Activated CD8-positive, alpha-beta T cell treated with anti-CD3 and anti-CD28 coated beads for 36 hours (primary cell): ENCODE results near the gene P2RY12. TPM values are rescaled to one million over a fixed set of nuclear protein-coding genes. Genes with fewer than 3 reads are reported as not detected.

Experiments used
- ATAC-seq: fragments of 200-7000 bp; cut with Tn5 transposase; one replicate; pipeline ENCODE4 v1.10.0; 2021; ENCODE audit warnings: mild to moderate bottlenecking, moderate library complexity
- CTCF ChIA-PET: fragments of 350-600 bp; sonication (Branson Sonifier 250); formaldehyde crosslinking; loops from one replicate; lab custom pipeline; 2021; ENCODE audit warnings: antibody characterized with exemption; lab: Charles Lee
- POLR2A ChIA-PET: fragments of 350-600 bp; sonication (Branson Sonifier 250); formaldehyde crosslinking; loops from one replicate; lab custom pipeline; 2021; ENCODE audit warnings: antibody characterized with exemption; lab: Charles Lee
- DNase-seq: peaks from one replicate; pipeline ENCODE4 v3.0.0-alpha.2; 2020
- H3K27ac Mint-ChIP-seq: one replicate; pipeline ENCODE4 v1.8.0; 2021; ENCODE audit warnings: mild to moderate bottlenecking, mixed read lengths
- H3K27me3 Mint-ChIP-seq: one replicate; pipeline ENCODE4 v1.8.0; 2021; ENCODE audit warnings: mixed read lengths
- H3K36me3 Mint-ChIP-seq: one replicate; pipeline ENCODE4 v1.8.0; 2021; ENCODE audit warnings: low read depth, mixed read lengths
- H3K4me1 Mint-ChIP-seq: one replicate; pipeline ENCODE4 v1.8.0; 2021; ENCODE audit warnings: low read depth, mixed read lengths
- H3K4me3 Mint-ChIP-seq: one replicate; pipeline ENCODE4 v1.8.0; 2021; ENCODE audit warnings: mild to moderate bottlenecking, moderate library complexity, mixed read lengths
- H3K9me3 Mint-ChIP-seq: one replicate; pipeline ENCODE4 v1.8.0; 2021; ENCODE audit warnings: mixed read lengths
- CTCF ChIP-seq: fragments of 200-600 bp; IDR thresholded peaks from one replicate; pipeline ENCODE4 v1.8.0; 2022; ENCODE audit warnings: antibody characterized with exemption, mild to moderate bottlenecking
- intact Hi-C: fragments of 100-400 bp; cut with micrococcal nuclease; formaldehyde crosslinking; loops from one replicate; pipeline ENCODE4 v1.10.0; 2022
- total RNA-seq, 2 experiments: library from RNA; stranded (reverse); gene quantifications; one replicate each; pipeline ENCODE4 v1.2.3, GENCODE V29; 2021

The P2RY12 gene
- total RNA-seq, 2 experiments from 2014 or later, result not detected

DNA sequence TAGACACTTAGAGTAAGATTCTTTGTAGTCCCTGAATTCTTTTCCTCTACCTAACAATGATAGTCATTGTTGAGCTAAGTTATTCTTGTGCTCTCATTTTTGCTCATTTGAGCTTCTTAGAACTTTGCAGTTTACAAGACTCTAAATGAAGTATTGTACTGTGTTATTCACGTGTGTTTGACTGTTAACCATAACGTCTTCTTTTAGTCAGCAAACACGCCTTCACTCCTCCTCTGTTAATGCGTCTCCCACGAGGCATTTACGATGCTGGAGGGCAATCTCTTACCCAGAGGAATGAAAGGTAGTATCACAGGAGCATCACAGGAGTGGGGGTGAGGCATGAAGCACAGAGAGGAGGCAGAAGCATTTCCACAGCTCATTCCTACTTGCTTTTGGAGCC lies 91.4 kb downstream of the P2RY12 start:
- POLR2A ChIA-PET, result no interaction called here
- intact Hi-C loops, result loop anchor here (5.0 to 10.0 kb wide), 2 partner anchors 34 to 542 kb away; partner anchors contain the start of gene P2RY13
- ATAC-seq, result no peak
- H3K4me1 Mint-ChIP-seq, result no peaks in the 10 kb centered on the region
- H3K9me3 Mint-ChIP-seq, result no peaks in the 10 kb centered on the region
- CTCF ChIA-PET, result interaction anchor here (0.6 to 2.4 kb wide), 6 partner anchors 9 to 545 kb away, joined by 3 to 13 read pairs (median 4); partner anchors contain the start of gene GPR87
- H3K4me3 Mint-ChIP-seq, result no peak overlapping the region
- DNase-seq, result no peak
- no peak for TF ChIP-seq CTCF
- H3K27ac Mint-ChIP-seq, result no peak overlapping the region
- H3K36me3 Mint-ChIP-seq, result no peaks in the 10 kb centered on the region
- H3K27me3 Mint-ChIP-seq, result peaks cover 7% of the 10 kb centered on the region

DNA sequence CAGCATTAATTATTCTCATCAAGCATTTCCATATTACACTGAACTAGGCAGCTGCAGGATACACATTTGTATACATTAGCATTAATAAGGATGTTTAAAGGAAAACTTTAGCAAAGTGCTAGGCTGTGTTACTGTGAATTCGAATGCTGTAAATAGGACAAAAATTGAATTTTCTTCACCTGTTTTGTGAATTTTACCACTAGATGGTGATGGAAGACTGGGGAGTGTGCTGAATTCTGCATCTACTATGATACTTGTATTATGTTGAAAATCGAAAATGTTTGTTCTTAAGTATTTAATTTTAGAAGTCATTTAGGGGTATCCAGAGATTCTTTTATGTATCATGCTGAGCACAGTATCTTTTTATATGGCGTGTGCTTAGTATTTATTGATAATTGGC lies 93.9 kb downstream of the P2RY12 start:
- intact Hi-C loops, result loop anchor here (5.0 to 10.0 kb wide), 2 partner anchors 37 to 544 kb away; partner anchors contain the start of gene P2RY13
- ChIA-PET CTCF (interaction anchor here (1.5 kb wide), 1 partner anchor 177 kb away, joined by 3 read pairs; no protein-coding TSS in a partner anchor), POLR2A (no interaction called here)
- Mint-ChIP-seq H3K27ac (no peak overlapping the region), H3K36me3 (no peaks in the 10 kb centered on the region), H3K27me3 (peaks cover 7% of the 10 kb centered on the region), H3K9me3 (no peaks in the 10 kb centered on the region), H3K4me3 (no peak overlapping the region), H3K4me1 (peaks cover 2% of the 10 kb centered on the region)
- no peak for ATAC-seq
- DNase-seq, result no peak
- TF ChIP-seq CTCF, result peak; percentile 65

DNA sequence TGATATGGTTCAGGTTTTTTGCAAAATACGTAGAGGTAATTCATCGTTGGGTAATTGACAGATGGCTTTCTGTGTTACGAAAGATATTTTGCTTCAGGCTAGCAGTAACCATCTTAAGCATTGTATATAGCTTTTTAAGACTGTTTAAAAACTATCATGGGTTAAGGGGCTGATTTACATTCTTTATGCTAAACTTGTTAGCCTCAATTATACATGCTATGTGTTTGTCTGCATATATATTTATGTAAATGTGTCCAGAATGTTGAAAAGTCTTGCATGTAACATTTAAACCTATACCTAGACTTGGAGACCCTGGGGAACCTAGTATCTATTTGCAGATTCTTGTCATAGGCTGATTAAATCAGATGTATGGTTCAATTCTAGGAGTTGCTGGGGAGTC lies 95.1 kb downstream of the P2RY12 start:
- no peak overlapping the region for H3K4me3 Mint-ChIP-seq
- DNase-seq, result no peak
- TF ChIP-seq CTCF, result no peak
- no peaks in the 10 kb centered on the region for H3K36me3 Mint-ChIP-seq
- ChIA-PET CTCF (interaction anchor here (0.9 to 6.2 kb wide), 6 partner anchors 9 to 629 kb away, joined by 3 to 69 read pairs (median 10); no protein-coding TSS in a partner anchor), POLR2A (interaction anchor here (0.6 kb wide), 1 partner anchor 16 kb away, joined by 3 read pairs; no protein-coding TSS in a partner anchor)
- peaks cover 2% of the 10 kb centered on the region for H3K4me1 Mint-ChIP-seq
- H3K27ac Mint-ChIP-seq, result no peak overlapping the region
- no peaks in the 10 kb centered on the region for H3K9me3 Mint-ChIP-seq
- ATAC-seq, result no peak
- intact Hi-C loops, result no loop called here
- peaks cover 3% of the 10 kb centered on the region for H3K27me3 Mint-ChIP-seq

Other genes starting within 250 kb of the P2RY12 start
- 100 to 1,000 TPM in 1 of 2 experiments, 10 to 100 TPM in 1; 91.8 to 101 TPM for gene GPR171, start 181.5 kb downstream of the P2RY12 start, total RNA-seq
- under 1 TPM; 0.51 to 0.70 TPM for gene P2RY14, start 106.2 kb downstream of the P2RY12 start, total RNA-seq
- gene GPR87, start 67.9 kb downstream of the P2RY12 start, total RNA-seq, result not detected
- not detected for gene P2RY13, start 55.2 kb downstream of the P2RY12 start, total RNA-seq
- not detected for gene IGSF10, start 76.3 kb upstream of the P2RY12 start, total RNA-seq